ENCODE measurements around the gene TRIM50.
"Not testable (repeated sequence)": the region's sequence is repeated elsewhere in the genome, so short reads cannot be mapped to it uniquely, and the experiment has no call there.

The TRIM50 gene

GRCh38 chr7:73327922-73328321, at the start of gene TRIM50, which contains the start of gene FKBP6:
Gene TRIM50 (minus strand): TSS chr7:73328082. CDS start chr7:73324787, 3,295 bp downstream.
Gene FKBP6 (plus strand): TSS chr7:73328161. CDS start chr7:73328429, 268 bp downstream.
- not testable (repeated sequence) for DNase-seq

DNA sequence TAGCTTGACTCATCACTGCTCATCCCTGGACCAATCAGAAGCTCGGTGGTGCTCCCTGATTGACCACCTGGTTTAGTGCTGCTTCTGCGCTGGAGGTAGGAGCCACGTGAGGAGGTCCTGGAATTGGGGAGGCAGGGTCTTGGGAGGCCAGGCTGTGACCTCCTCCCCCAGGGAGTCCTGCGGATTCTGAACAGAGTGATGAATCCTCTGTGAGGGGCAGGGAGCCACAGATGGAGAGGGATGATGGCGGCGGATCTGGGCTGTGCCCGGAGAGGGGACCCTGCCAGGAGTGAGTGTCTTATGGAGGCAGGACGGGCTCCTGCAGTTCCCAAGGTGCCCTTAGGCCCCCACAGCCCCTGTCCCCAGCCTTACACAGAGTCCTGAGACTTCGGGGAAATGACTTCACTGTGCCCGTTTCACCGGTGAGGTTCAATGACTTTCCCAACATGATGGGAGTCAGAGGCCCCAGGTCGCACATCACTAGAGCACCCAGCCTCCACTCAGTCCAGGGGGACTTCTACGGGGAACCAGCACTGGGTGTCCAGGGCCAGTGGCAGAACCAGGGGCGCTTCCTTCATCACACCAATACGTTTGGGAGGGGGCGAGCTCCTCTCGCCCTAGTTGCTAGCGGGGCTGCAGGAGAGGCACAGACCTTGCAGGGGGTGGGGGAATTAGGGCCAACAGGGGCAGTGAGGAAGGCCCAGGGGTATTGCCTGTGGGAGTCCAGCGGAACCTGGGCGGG, 49.0 kb upstream of the TRIM50 start:
- no peak for DNase-seq

GRCh38 chr7:73376262-73376661, 48.4 kb upstream of the TRIM50 start:
- DNase-seq, result not testable (repeated sequence)

GRCh38 chr7:73373741-73374140, 45.9 kb upstream of the TRIM50 start:
- DNase-seq, result peak; percentile 39

DNA sequence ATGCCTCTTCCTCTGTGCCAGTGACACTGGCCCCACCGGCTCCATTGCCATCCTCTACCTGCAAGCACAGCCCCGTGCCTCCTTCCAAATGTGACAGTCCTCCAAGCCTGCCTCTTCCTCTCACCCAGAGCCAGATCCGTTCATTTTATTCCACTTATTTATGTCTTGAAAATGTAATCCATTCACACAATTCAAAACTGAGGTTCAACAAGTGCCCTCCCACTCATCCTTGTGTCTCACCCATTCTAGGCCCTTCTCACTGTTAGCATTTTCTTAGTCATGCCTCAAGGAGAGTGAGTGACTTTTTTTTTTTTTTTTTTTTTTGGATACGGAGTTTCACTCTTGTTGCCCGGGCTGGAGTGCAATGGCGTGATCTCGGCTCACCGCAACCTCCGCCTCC, 41.7 kb upstream of the TRIM50 start:
- DNase-seq, result no peak

- no peak for DNase-seq
Measured at GRCh38 chr7:73369009-73369408, 41.1 kb upstream of the TRIM50 start.

DNA sequence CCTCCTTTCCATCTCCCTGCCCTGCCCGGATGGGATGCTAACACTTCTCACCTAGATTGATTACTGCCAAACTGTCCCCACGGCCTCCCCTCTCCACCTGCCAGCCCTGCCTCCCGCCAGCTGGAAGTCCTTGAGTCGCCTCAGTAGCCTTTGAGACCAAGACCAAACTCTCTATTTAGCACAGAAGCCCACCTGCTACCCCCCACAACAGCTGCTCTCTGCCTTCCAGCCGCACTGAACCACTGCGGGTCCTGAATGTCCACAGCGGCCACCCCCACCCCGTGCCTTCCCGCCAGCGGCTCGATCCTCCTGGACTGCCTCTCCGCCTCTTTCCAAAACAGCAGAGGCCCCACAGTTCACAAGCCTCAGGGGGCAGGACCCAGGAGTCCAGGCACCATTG, 39.1 kb upstream of the TRIM50 start:
- DNase-seq, result no peak

GRCh38 chr7:73366127-73366526, 38.2 kb upstream of the TRIM50 start:
- DNase-seq, result no peak

GRCh38 chr7:73364006-73364728, 36.3 kb upstream of the TRIM50 start:
- DNase-seq, result no peak

DNA sequence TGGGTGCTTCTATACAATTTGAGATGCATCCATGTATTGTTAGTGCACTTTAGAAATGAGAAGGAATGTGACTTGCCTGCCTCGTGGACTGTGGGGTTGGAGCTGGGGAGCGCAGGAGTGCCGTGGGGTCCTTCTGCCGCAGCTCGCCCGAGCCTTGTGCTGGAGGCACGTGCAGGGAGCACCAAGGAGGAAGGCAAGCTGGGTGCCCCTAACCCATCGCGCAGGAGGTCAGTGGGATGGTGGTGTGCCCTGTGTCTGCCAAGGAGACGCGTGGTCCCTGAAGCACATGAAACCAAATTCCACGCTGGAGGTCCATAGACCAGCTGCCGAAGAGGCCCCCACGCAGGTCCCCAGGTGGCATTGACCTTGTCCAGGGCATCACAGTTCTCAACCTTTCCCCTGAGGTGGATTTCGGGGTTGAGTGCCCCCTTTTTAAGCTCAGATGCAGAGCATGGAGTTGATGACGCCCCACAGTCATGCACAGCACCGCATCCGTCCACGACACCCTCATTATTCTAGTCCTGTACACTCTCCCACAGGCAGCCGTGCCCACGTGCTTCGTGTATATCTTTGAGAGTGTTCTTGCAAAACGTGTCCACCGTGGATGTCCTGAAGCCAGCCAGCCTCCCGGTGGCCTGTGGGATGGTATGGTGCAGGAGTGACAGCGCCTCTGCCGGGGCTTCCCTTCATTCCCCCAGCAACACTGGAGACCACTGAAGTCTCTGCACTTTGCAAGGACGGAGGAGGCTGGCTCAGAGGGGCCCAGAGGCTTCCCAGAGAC, 35.5 kb upstream of the TRIM50 start:
- no peak for DNase-seq

- not testable (repeated sequence) for DNase-seq
Measured at GRCh38 chr7:73360590-73360989, 32.7 kb upstream of the TRIM50 start.

DNA sequence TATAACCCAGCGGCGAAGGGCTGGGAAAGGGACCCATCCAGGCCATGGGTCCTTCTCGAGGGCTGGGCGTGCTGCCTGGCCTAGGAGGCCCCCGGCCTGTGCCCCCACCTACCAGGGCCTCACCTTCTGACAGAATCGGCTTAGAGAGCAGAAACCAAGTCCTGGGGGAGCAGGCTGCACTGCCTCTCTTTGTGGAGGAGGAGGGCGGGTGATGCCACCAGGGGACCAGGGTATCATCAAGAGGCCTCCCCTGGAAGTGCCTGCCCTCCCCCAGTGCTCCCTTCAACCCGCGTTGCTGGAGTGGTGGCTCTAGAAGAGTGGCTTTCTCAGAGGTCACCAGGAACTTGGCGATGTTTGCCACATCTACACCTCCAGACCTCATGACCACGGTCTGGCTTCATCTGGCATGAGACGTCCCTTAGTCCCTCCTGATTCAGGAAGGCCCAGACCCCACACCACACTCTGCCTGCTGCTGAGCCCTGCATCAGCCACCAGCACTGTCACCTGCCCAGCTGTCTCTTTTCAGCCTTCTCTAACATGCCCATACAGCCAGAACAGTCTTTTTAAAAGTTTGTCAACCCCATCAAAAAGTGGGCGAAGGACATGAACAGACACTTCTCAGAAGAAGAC, 32.0 kb upstream of the TRIM50 start:
- DNase-seq, result no peak

DNA sequence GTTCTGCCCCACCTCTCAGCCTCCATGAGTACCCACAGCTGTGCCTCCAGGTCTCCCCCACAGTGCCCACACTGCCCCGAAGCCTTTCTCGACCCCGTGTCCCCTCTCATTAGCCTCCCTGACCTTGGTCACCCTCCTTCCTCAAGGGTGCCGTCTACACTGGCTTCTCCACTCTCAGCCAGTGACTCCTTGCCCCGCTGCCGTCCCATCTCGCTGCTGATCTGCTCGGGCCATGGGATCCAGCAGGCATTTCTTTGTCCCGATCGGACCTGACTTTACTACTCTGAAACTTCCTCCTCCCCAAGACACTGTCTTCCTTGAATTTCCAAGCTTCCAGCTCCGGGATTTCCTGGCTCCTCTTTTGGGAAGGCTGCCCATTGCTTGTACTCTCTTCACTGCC, 31.4 kb upstream of the TRIM50 start:
- no peak for DNase-seq

DNA sequence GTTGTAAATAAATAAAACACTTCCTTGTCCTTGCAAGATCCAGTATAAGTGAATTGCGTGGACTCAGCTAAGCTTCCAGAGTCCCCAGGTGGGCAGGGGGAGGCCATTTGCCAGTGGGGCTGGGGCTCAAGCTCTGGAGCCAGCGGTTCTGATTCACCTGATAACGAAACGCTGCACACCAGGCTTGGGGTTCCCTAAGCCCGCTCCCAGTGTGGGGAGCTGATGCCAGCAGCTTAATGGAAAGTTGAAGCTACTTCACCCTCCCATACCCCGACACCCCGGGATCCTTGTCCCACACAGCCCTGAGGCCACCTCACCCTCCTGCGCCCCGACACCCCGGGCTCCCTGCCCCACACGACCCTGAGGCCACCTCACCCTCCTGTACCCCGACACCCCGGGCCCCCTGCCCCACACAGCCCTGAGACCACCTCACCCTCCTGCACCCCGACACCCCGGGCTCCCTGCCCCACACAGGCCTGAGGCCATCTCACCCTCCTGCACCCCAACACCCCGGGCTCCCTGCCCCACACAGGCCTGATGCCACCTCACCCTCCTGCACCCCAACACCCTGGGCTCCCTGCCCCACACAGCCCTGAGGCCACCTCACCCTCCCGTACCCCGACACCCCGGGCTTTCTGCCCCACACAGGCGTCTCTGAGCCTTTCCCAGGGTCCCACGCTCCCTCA, 30.9 kb upstream of the TRIM50 start:
- no peak for DNase-seq

DNA sequence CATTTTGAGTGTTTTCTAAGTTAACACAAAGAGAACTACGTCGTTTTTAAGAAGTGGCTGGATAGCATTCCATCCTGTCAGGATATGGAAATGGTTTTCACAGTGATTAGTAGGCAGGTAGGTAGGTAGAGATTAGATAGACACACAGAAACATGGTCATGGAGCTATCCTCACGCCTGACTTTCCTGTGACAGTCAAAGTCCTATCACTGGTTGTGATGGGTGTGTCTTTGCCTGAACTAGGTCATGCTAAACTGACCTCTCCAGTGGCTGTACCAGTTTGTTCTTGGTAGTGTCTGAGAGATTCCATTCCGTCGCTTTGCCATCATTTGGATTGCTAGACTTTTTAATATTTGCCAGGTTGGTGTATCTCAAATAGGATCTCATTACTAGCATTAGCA, 28.3 kb upstream of the TRIM50 start:
- no peak for DNase-seq

DNA sequence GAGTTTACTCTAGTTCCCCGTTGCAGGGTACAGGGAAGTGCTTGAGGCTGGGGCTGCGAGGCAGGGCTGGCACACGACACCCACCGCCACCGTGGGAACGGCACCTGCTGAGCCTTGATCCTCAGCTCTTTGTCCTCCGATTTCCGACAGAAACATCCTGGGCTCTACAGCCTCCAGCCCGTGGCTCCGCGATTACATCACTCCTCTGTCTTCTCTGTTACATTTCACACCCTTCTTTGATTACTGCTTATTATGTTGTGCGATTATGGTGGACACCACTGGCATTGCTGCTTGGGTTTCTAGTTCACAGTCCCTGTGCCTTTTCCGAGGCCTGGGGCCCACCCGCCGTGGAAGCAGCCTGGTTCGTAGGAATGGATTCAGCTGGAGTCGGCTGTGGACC, 26.9 kb upstream of the TRIM50 start:
- DNase-seq, result no peak

- DNase-seq, result no peak
Measured at GRCh38 chr7:73354196-73354595, 26.3 kb upstream of the TRIM50 start.

DNA sequence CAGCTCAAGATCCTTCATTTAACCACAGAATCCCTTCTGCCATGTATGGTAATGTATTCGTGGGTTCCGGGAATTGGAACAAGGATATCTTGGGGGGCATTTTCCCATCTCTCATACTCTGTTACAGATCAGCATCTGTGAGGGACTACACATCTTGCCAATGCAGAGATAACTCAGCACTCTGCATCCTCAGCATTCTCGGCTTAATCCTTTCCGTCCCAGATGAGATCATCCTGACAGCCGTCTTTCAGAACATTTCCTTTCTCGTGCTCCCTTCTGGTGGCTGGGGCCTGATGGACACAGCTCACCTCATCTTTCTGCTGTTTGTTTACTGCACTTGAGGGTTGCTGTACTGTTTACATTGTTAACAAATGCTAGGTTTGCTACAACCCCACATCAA, 25.4 kb upstream of the TRIM50 start:
- DNase-seq, result peak; percentile 25

GRCh38 chr7:73352784-73353183, 24.9 kb upstream of the TRIM50 start:
- no peak for DNase-seq

DNA sequence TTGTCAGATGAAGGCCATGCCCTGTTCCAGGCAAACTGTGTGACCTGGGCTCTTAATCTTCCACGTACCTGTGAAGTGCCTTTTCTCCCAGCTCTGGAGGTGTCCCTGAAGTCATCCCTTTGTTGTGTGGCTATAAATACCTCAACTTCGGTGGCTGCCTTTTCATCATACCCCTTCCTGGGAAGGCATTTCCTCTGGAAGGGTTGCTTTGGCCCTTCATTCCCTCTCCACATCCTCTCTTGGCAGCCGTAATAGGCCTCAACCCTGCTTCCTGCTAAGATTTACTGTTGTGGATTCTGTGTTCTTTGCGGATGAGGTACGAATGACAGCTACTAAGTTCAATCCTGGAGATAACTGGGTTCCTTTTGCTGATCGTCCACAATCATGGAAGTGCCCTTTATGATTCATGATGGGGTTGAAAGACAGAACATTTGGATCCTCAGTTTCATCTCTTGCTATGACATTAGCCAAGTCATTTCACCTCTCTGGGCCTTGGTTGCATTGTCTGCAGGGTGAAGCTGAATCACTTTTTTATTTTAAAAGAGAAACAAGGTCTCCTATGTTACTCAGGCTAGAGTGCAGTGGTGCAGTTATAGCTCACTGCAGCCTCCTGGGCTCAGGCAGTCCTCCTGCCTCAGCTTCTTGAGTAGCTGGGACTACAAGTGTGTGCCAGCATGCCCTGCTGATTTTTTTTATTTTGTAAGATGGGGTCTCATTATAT, 23.7 kb upstream of the TRIM50 start:
- DNase-seq, result no peak

DNA sequence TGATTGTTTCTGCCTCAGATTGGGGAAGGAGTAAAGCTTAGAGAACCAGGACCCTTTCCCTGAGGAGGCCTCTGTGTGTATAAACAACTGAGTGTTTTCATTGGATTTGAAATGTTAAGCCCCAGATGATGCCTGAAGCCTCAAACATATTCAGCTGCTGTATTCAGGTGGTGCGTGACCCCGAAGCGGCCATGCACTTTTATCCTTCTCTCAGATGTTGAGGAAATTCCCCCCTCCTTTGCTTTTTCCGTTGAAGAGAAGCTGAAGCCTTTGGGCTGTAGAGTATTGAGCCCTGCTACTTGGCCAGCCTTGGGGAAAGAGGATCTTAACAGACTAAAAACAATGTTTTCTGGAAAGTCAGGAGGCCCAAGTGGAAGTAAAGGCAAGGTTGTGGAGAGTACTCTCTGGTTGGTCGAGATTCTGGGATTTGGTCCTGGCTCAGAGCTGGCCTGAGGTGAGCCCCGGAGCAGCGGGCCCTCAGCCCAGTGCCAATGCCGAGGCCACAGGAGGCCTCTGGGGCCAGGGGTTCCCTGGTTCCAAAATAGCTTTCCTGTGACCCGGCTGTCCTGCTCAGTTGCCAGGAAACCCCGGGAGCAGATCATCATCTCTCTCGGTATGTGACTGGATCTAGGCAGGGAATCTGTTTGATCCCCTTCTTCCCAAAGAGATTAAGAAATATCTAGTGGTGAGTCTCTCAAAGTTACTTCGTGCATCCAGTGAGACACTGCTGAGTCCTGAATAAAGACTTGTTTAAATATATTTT, 22.6 kb upstream of the TRIM50 start:
- DNase-seq, result no peak
